ENCODE results near the gene ZCCHC7. TPM values are rescaled to one million over a fixed set of nuclear protein-coding genes. Genes with fewer than 3 reads are reported as not detected.
"Not testable (repeated sequence)": the region's sequence is repeated elsewhere in the genome, so short reads cannot be mapped to it uniquely, and the experiment has no call there.

Gene ZCCHC7
- total RNA-seq (2014; rRNA removed; shearing (Covaris generic)) (108 and 110 TPM in 2 replicates), total RNA-seq (2022) (76.4 and 101 TPM in 2 replicates), Bru-seq, nascent RNA (percentile 96 among the genes with signal in this experiment), BruChase-seq, experiment 1, labeled RNA remaining after a 6-hour chase (percentile 95 among the genes with signal in this experiment), BruChase-seq, experiment 2, labeled RNA remaining after a 2-hour chase (percentile 95 among the genes with signal in this experiment)
- long read RNA-seq, transcript ZCCHC7-209 (9 exons, 2,828 nt) = minor isoform, 12 of 178 reads
- long read RNA-seq, transcript ZCCHC7-202 (9 exons, 2,619 nt) = major isoform, 24 of 178 reads
- long read RNA-seq, partial matches to known transcripts = 15 of 178 reads
- long read RNA-seq, other reads (novel, unspliced or antisense) = 127 of 178 reads

DNA sequence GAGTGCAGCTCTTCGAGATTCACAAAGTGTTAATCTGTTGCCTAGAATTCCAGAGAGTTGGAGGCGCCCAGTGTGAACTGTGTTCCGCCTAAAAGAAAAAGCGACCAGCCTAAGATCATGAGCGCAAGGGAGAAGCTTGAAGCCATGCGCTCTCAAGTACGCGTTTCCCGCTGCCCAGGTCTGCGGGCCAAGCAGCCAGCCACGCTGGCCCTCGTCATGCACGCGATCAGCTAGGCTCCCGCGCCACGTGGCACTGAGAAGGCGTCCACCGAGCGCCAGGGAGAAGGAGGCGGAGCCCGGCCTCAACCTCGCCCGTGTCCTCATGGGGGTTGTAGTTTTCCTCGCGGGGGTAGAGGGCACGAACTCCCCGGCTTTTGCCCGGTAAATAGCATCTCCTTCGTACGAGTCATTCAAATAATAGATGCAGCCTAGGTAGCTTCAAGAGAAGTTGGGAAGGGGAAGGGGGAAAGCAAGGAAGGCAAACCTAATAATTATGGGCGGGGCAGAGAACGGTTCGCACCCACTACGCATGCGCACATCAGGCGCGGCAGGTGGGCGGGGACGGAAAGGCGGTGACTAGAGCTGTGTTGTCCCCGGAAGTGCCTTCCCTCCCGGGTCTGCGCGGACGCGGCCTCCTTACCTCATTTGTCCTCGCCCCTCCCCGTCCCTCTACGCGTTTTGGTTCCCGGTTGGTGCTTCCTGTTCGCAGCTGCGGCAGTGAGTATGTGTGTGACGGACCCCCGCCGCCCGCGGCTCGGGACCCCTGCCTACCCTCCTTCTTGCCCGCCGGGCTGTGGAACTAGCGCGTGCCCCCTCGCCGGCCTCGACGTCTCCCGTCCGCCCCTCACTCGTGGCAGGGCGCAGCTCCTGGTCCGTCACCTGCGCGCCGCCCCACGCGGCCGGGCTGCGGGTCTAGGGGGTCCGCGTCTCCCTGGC lies at the start of gene ZCCHC7:
Gene ZCCHC7 (plus strand): TSS at position 668 of the 936 bp plus-strand sequence.
- intact Hi-C loops (cut with micrococcal nuclease; ENCODE audit: unreplicated experiment) = loop anchor here (2.0 to 5.0 kb wide), 7 partner anchors 35 to 287 kb away; no protein-coding TSS in a partner anchor
- POLR2A ChIA-PET = interaction anchor here (0.6 to 4.9 kb wide), 24 partner anchors 8 to 275 kb away, joined by 3 to 28 read pairs (median 5); no protein-coding TSS in a partner anchor
- TF ChIP-seq EZH2phosphoT487 (IDR thresholded peaks at IDR 0.05; ENCODE audit: borderline replicate concordance, low read depth, low read length) = no peak
- TF ChIP-seq, protein P1, sequence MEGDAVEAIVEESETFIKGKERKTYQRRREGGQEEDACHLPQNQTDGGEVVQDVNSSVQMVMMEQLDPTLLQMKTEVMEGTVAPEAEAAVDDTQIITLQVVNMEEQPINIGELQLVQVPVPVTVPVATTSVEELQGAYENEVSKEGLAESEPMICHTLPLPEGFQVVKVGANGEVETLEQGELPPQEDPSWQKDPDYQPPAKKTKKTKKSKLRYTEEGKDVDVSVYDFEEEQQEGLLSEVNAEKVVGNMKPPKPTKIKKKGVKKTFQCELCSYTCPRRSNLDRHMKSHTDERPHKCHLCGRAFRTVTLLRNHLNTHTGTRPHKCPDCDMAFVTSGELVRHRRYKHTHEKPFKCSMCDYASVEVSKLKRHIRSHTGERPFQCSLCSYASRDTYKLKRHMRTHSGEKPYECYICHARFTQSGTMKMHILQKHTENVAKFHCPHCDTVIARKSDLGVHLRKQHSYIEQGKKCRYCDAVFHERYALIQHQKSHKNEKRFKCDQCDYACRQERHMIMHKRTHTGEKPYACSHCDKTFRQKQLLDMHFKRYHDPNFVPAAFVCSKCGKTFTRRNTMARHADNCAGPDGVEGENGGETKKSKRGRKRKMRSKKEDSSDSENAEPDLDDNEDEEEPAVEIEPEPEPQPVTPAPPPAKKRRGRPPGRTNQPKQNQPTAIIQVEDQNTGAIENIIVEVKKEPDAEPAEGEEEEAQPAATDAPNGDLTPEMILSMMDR (conservative IDR thresholded peaks at IDR 0.05; ENCODE audit: low read length) = no peak

DNA sequence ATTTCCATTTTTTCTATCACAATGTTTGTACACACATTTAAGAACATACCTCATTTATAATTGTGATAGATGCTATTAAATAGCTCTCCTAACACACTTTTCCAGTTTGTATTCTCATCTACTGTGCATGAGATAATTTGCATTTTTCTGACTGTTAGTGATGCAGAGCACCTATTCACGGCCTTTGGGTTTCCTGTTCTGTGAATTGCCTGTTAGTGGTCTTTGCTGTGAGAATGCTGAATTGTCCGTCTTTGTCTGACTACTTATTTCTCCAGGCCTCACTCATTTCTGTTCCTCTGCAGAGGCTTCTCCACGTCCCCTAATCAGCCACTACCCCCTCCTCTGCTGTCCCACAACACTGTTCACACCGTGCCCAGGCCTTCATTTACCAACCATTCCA lies 45.6 kb upstream of the ZCCHC7 start:
- H4K20me1 ChIP-seq (ENCODE audit: insufficient read depth, low read length); BruUV-seq (replicated peaks); intact Hi-C loops (cut with micrococcal nuclease; ENCODE audit: unreplicated experiment); H3K36me3 ChIP-seq (ENCODE audit: insufficient read depth, low read length); H2AFZ ChIP-seq (ENCODE audit: low read length); H3K9me3 ChIP-seq (ENCODE audit: low read length); H3K9me2 ChIP-seq (ENCODE audit: insufficient read depth, low read length); CTCF ChIA-PET (ENCODE audit: unreplicated experiment): not testable (repeated sequence)
- H3K4me2 ChIP-seq (ENCODE audit: low read length) = peak overlapping the region; percentile 83
- peak overlapping the region; percentile 96 for H3K27ac ChIP-seq (ENCODE audit: low read depth, low read length, poor library complexity, severe bottlenecking)
- H3K4me3 ChIP-seq (ENCODE audit: low read depth, low read length, poor library complexity, severe bottlenecking) = peak overlapping the region; percentile 53
- peaks cover 19% of the 10 kb centered on the region; the same call in 1 of the 2 replicates for H3K79me2 ChIP-seq (ENCODE audit: insufficient read depth, low read depth, low read length)
- peak; percentile 82 for DNase-seq (ENCODE audit: low spot score)
- POLR2A ChIA-PET = interaction anchor here (1.2 to 10.3 kb wide), 7 partner anchors 38 to 306 kb away, joined by 3 to 119 read pairs (median 4); partner anchors contain the start of gene PAX5
- peaks cover 85% of the 10 kb centered on the region for H3K4me1 ChIP-seq (ENCODE audit: insufficient read depth, low read length, poor library complexity, severe bottlenecking)

More for the DNA sequence above, at the start of gene ZCCHC7:
- peaks cover 43% of the 10 kb centered on the region for H3K4me1 ChIP-seq (ENCODE audit: insufficient read depth, low read length, poor library complexity, severe bottlenecking)
- H3K27ac ChIP-seq (ENCODE audit: low read depth, low read length, poor library complexity, severe bottlenecking) = peak within 1 kb of the TSS; percentile 65
- H3K4me2 ChIP-seq (ENCODE audit: low read length) = peak within 1 kb of the TSS; percentile 81
- no peaks in the 10 kb centered on the region for H3K9me2 ChIP-seq (ENCODE audit: insufficient read depth, low read length)
- no peaks in the 10 kb centered on the region for H4K20me1 ChIP-seq (ENCODE audit: insufficient read depth, low read length)
- H3K4me3 ChIP-seq (ENCODE audit: low read depth, low read length, poor library complexity, severe bottlenecking) = peak within 1 kb of the TSS; percentile 96
- peaks cover 51% of the 10 kb centered on the region for H3K79me2 ChIP-seq (ENCODE audit: insufficient read depth, low read depth, low read length)
- H3K36me3 ChIP-seq (ENCODE audit: insufficient read depth, low read length) = peaks cover 26% of the 10 kb centered on the region
- BruUV-seq (replicated peaks) = no TSS peak
- H2AFZ ChIP-seq (ENCODE audit: low read length) = peak within 1 kb of the TSS; percentile 56; the same call in 1 of the 2 replicates
- CTCF ChIA-PET (ENCODE audit: unreplicated experiment) = interaction anchor here (0.6 to 1.3 kb wide), 4 partner anchors 10 to 291 kb away, joined by 3 to 13 read pairs (median 4); no protein-coding TSS in a partner anchor
- DNase-seq (ENCODE audit: low spot score) = peak; percentile 96
- H3K9me3 ChIP-seq (ENCODE audit: low read length) = no peaks in the 10 kb centered on the region

All from OCI-LY7 (cell line).